Measurements from ENCODE around the gene ITGA8. TPM values are rescaled to one million over a fixed set of nuclear protein-coding genes. Genes with fewer than 3 reads are reported as not detected.

The ITGA8 gene
- total and polyA plus RNA-seq, 9 of the 15 experiments (the other 6 are each of a cell fraction or from before 2014, with no cell fraction given), result 0.01 to 0.07 (median 0.04) TPM; not detected in 5

DNA sequence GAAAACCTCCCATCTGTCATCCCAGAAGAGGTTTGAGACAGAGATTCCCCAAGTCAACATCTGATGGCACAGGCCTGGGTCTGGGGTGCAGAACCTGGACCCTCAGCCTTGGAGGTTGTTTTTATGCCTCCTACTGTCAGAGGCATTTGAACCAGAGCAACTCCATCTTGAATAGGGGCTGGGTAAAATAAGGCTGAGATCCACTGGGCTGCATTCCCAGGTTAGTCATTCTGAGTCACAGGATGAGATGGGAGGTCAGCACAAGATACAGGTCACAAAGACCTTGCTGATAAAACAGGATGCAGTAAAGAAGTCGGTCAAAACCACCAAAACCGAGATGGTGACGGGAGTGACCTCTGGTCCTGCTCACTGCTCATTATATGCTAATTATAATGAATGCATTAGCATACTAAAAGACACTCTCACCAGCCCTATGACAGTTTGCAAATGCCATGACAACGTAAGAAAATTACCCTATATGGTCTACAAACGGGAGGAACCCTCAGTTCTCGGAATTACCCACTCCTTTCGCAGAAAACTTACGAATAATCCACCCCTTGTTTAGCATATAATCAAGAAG lies 92.0 kb downstream of the ITGA8 start (continued):
- TF ChIP-seq IFI16 (CRISPR knock-in tag; IDR thresholded peaks at IDR 0.05), result 0 out of 2 replicates have a peak, but pooled peaks have one; percentile 66
- TF ChIP-seq HDAC8 (tag; IDR thresholded peaks at IDR 0.05), result peak; percentile 96
- TF ChIP-seq, protein P1, sequence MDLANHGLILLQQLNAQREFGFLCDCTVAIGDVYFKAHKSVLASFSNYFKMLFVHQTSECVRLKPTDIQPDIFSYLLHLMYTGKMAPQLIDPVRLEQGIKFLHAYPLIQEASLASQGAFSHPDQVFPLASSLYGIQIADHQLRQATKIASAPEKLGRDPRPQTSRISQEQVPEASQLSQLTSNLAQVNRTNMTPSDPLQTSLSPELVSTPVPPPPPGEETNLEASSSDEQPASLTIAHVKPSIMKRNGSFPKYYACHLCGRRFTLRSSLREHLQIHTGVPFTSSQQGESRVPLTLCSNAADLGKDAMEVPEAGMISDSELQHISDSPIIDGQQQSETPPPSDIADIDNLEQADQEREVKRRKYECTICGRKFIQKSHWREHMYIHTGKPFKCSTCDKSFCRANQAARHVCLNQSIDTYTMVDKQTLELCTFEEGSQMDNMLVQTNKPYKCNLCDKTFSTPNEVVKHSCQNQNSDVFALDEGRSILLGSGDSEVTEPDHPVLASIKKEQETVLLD (IDR thresholded peaks at IDR 0.05), result no peak
- TF ChIP-seq, protein P2, sequence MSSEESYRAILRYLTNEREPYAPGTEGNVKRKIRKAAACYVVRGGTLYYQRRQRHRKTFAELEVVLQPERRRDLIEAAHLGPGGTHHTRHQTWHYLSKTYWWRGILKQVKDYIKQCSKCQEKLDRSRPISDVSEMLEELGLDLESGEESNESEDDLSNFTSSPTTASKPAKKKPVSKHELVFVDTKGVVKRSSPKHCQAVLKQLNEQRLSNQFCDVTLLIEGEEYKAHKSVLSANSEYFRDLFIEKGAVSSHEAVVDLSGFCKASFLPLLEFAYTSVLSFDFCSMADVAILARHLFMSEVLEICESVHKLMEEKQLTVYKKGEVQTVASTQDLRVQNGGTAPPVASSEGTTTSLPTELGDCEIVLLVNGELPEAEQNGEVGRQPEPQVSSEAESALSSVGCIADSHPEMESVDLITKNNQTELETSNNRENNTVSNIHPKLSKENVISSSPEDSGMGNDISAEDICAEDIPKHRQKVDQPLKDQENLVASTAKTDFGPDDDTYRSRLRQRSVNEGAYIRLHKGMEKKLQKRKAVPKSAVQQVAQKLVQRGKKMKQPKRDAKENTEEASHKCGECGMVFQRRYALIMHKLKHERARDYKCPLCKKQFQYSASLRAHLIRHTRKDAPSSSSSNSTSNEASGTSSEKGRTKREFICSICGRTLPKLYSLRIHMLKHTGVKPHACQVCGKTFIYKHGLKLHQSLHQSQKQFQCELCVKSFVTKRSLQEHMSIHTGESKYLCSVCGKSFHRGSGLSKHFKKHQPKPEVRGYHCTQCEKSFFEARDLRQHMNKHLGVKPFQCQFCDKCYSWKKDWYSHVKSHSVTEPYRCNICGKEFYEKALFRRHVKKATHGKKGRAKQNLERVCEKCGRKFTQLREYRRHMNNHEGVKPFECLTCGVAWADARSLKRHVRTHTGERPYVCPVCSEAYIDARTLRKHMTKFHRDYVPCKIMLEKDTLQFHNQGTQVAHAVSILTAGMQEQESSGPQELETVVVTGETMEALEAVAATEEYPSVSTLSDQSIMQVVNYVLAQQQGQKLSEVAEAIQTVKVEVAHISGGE (CRISPR knock-in tag; IDR thresholded peaks at IDR 0.05), result peak in 1 of 3 experiments; percentile 80; a peak in 2 of 6 replicates
- TF ChIP-seq ZNF644 (tag; IDR thresholded peaks at IDR 0.05; ENCODE audit: low read depth), result peak; percentile 92; the same call in 1 of the 2 replicates
- TF ChIP-seq TCF7 (IDR thresholded peaks at IDR 0.05; ENCODE audit: borderline replicate concordance), result no peak
- peak; percentile 99 for TF ChIP-seq ERF (CRISPR knock-in tag; IDR thresholded peaks at IDR 0.05)
- no peak for TF ChIP-seq SP1 (CRISPR knock-in tag; IDR thresholded peaks at IDR 0.05)
- TF ChIP-seq ZNF134 (CRISPR knock-in tag; conservative IDR thresholded peaks at IDR 0.05), result peak; percentile 82
- peak; percentile 85; the same call in 1 of the 2 replicates for TF ChIP-seq ZNF785 (CRISPR knock-in tag; IDR thresholded peaks at IDR 0.05)
- peak; percentile 84 for TF ChIP-seq ZNF764 (CRISPR knock-in tag; IDR thresholded peaks at IDR 0.05; ENCODE audit: low read depth)
- TF ChIP-seq, protein P3, sequence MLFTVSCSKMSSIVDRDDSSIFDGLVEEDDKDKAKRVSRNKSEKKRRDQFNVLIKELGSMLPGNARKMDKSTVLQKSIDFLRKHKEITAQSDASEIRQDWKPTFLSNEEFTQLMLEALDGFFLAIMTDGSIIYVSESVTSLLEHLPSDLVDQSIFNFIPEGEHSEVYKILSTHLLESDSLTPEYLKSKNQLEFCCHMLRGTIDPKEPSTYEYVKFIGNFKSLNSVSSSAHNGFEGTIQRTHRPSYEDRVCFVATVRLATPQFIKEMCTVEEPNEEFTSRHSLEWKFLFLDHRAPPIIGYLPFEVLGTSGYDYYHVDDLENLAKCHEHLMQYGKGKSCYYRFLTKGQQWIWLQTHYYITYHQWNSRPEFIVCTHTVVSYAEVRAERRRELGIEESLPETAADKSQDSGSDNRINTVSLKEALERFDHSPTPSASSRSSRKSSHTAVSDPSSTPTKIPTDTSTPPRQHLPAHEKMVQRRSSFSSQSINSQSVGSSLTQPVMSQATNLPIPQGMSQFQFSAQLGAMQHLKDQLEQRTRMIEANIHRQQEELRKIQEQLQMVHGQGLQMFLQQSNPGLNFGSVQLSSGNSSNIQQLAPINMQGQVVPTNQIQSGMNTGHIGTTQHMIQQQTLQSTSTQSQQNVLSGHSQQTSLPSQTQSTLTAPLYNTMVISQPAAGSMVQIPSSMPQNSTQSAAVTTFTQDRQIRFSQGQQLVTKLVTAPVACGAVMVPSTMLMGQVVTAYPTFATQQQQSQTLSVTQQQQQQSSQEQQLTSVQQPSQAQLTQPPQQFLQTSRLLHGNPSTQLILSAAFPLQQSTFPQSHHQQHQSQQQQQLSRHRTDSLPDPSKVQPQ (CRISPR knock-in tag; IDR thresholded peaks at IDR 0.05; ENCODE audit: borderline replicate concordance), result peak; percentile 95
- TF ChIP-seq, protein P4, sequence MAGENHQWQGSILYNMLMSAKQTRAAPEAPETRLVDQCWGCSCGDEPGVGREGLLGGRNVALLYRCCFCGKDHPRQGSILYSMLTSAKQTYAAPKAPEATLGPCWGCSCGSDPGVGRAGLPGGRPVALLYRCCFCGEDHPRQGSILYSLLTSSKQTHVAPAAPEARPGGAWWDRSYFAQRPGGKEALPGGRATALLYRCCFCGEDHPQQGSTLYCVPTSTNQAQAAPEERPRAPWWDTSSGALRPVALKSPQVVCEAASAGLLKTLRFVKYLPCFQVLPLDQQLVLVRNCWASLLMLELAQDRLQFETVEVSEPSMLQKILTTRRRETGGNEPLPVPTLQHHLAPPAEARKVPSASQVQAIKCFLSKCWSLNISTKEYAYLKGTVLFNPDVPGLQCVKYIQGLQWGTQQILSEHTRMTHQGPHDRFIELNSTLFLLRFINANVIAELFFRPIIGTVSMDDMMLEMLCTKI (IDR thresholded peaks at IDR 0.05; ENCODE audit: partially characterized antibody), result no peak
- TF ChIP-seq HSF4 (CRISPR knock-in tag; IDR thresholded peaks at IDR 0.05; ENCODE audit: borderline replicate concordance), result peak; percentile 62; the same call in 1 of the 2 replicates
- peak; percentile 92 for TF ChIP-seq ZNF239 (CRISPR knock-in tag; IDR thresholded peaks at IDR 0.05)
- TF ChIP-seq NCOA2 (IDR thresholded peaks at IDR 0.05; ENCODE audit: partially characterized antibody in 2 of 2), result no peak
- TF ChIP-seq NR2F6 (CRISPR knock-in tag; IDR thresholded peaks at IDR 0.05), result 0 out of 2 replicates have a peak, but pooled peaks have one; percentile 68
- TF ChIP-seq E2F3 (CRISPR knock-in tag; IDR thresholded peaks at IDR 0.05), result peak; percentile 98
